ENCODE measurements around the gene PIGS. TPM values are rescaled to one million over a fixed set of nuclear protein-coding genes. Genes with fewer than 3 reads are reported as not detected.

PIGS gene
- total RNA-seq, 4 donors from 2014 or later: 41.9 to 55.5 (median 47.2) TPM

DNA sequence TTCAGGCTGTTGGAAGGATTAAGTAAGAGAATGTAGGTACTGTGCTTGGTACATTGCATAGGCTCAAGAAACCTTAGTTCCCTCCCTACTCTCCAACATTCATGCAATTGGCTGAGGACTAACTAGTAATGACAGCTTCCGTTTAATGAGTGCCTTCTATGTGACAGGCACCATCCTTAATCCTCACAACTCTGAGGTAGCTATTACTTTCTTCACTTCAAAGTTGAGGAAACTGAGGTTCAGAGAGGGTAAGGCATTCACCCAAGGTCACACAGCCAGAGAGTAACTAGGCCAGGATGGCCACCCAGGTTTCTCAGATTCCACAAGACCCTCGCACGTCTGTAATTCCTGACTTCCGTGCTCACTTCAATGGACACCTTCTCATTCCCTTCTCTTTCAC lies 41.1 kb downstream of the PIGS start:
- H3K27me3 ChIP-seq: peaks cover 0 to 28% (median 0%) of the 10 kb centered on the region in 4 donors
- intact Hi-C loops (cut with DNase I): no loop called here
- H3K9me3 ChIP-seq: no peaks in the 10 kb centered on the region
- WGBS: 75% methylated on average over 4 of the region's 4 CpGs
- H3K4me1 ChIP-seq: peaks cover 0 to 3% (median 3%) of the 10 kb centered on the region in 4 donors
- no peak for DNase-seq (ENCODE audit: extremely low spot score)
- TF ChIP-seq, protein P1, sequence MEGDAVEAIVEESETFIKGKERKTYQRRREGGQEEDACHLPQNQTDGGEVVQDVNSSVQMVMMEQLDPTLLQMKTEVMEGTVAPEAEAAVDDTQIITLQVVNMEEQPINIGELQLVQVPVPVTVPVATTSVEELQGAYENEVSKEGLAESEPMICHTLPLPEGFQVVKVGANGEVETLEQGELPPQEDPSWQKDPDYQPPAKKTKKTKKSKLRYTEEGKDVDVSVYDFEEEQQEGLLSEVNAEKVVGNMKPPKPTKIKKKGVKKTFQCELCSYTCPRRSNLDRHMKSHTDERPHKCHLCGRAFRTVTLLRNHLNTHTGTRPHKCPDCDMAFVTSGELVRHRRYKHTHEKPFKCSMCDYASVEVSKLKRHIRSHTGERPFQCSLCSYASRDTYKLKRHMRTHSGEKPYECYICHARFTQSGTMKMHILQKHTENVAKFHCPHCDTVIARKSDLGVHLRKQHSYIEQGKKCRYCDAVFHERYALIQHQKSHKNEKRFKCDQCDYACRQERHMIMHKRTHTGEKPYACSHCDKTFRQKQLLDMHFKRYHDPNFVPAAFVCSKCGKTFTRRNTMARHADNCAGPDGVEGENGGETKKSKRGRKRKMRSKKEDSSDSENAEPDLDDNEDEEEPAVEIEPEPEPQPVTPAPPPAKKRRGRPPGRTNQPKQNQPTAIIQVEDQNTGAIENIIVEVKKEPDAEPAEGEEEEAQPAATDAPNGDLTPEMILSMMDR (IDR thresholded peaks at IDR 0.05): no peak
- no peak for TF ChIP-seq POLR2AphosphoS5 (IDR thresholded peaks at IDR 0.05)
- TF ChIP-seq EP300 (IDR thresholded peaks at IDR 0.05): no peak
- TF ChIP-seq POLR2A (IDR thresholded peaks at IDR 0.05; ENCODE audit: low read depth): no peak
- H3K36me3 ChIP-seq: no peaks in the 10 kb centered on the region
- H3K4me3 ChIP-seq: no peak overlapping the region
- H3K27ac ChIP-seq (replicated peaks in 1 of 4): no peak overlapping the region

DNA sequence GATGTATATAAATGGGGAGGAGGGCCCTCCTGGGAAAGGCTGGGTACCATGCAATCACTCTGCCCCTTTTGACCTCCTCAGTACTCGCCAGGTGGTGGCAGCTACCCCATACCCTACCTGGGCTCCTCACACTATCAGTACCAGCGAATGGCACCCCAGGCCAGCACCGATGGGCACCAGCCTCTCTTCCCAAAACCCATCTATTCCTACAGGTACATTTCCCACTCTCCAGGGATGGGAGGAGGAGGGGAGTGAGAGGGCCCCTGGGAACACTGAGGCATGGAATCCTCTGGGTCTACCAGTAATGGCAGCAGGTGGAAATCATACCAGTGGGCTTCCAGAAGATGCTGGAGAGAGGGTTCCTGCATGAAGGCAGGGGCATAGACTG lies 42.3 kb downstream of the PIGS start:
- H3K9me3 ChIP-seq: no peaks in the 10 kb centered on the region
- no peak for DNase-seq (ENCODE audit: extremely low spot score)
- intact Hi-C loops (cut with DNase I): no loop called here
- no peak overlapping the region for H3K4me3 ChIP-seq
- WGBS: 76% methylated on average over 3 of the region's 3 CpGs
- no peak for TF ChIP-seq POLR2AphosphoS5 (IDR thresholded peaks at IDR 0.05)
- TF ChIP-seq POLR2A (IDR thresholded peaks at IDR 0.05; ENCODE audit: low read depth): no peak
- TF ChIP-seq, protein P1 (IDR thresholded peaks at IDR 0.05): no peak
- TF ChIP-seq EP300 (IDR thresholded peaks at IDR 0.05): no peak
- H3K4me1 ChIP-seq: peaks cover 0 to 7% (median 7%) of the 10 kb centered on the region in 4 donors
- no peak overlapping the region for H3K27ac ChIP-seq (replicated peaks in 1 of 4)
- no peaks in the 10 kb centered on the region for H3K36me3 ChIP-seq
- peaks cover 0 to 28% (median 0%) of the 10 kb centered on the region in 4 donors for H3K27me3 ChIP-seq

DNA sequence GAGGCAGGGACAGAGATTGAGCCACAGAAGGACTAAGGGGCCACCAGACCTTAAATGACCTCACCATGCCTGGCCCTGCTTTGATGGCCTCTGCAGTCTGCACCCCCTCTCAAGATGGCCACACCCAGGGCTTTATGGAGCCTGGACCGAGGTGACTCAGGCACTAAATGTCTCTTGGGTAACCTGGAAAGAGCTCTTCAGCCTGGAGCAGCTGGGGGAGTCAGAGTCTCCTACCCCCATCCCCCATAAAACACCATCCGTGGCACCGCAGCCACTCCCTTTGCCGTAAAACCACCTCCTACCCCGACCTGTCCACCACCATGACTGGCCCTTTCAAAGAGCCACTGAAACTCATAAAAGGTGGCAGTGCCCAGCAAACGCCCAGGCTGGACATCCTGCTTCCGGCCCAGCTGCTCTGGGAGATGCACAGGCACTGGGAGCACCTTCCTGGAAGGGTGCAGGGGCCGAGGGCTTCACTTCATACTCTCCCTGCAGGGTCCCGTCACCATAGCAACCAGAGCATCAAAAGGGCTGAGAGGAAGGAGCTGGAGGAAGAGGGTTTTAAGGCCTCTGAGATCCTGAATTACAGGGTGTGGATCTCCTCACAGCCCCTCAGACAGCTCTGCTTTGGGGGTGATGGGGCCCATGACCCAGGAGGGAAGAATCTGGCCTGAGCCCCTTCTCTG lies 42.9 kb downstream of the PIGS start:
- TF ChIP-seq POLR2A (IDR thresholded peaks at IDR 0.05; ENCODE audit: low read depth) (no peak), EP300 (IDR thresholded peaks at IDR 0.05) (no peak), POLR2AphosphoS5 (IDR thresholded peaks at IDR 0.05) (no peak)
- TF ChIP-seq, protein P1 (IDR thresholded peaks at IDR 0.05): no peak
- peaks cover 0 to 7% (median 7%) of the 10 kb centered on the region in 4 donors for H3K4me1 ChIP-seq
- intact Hi-C loops (cut with DNase I): no loop called here
- no peak overlapping the region for H3K4me3 ChIP-seq
- H3K9me3 ChIP-seq: no peaks in the 10 kb centered on the region
- no peak overlapping the region for H3K27ac ChIP-seq (replicated peaks in 1 of 4)
- no peaks in the 10 kb centered on the region for H3K36me3 ChIP-seq
- peaks cover 0 to 28% (median 0%) of the 10 kb centered on the region in 4 donors for H3K27me3 ChIP-seq
- DNase-seq (ENCODE audit: extremely low spot score): no peak
- 86% methylated on average over 6 of the region's 9 CpGs for WGBS

DNA sequence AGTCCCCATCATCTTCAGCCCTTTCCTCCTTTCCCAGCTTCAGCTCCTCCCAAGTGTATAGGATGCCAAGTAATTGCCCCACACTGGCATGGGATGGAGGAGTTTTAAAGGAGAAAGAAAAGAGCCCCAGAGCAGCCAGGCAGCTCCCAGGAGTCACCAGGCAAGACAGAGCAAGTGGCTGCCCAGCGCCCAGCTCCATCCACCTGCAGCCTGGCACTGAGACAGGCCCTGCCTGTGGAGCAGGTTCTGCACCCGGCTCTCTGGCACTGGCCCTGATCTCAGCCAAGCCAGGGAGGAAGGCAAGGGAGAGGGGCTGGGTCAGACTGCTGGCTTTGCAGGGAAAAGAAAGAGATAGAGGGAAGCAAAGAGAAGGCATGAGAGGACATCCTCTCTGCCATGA lies 43.5 kb downstream of the PIGS start:
- H3K4me3 ChIP-seq: no peak overlapping the region
- intact Hi-C loops (cut with DNase I): no loop called here
- no peak overlapping the region for H3K27ac ChIP-seq (replicated peaks in 1 of 4)
- peaks cover 0 to 7% (median 7%) of the 10 kb centered on the region in 4 donors for H3K4me1 ChIP-seq
- no peaks in the 10 kb centered on the region for H3K9me3 ChIP-seq
- TF ChIP-seq POLR2AphosphoS5 (IDR thresholded peaks at IDR 0.05) (no peak), POLR2A (IDR thresholded peaks at IDR 0.05; ENCODE audit: low read depth) (no peak), EP300 (IDR thresholded peaks at IDR 0.05) (no peak)
- TF ChIP-seq, protein P1 (IDR thresholded peaks at IDR 0.05): no peak
- 90% methylated on average over 2 of the region's 2 CpGs for WGBS
- H3K27me3 ChIP-seq: peaks cover 0 to 24% (median 0%) of the 10 kb centered on the region in 4 donors
- DNase-seq (ENCODE audit: extremely low spot score): no peak
- no peaks in the 10 kb centered on the region for H3K36me3 ChIP-seq
